Measurements from ENCODE around the gene RAB3IP.

RAB3IP gene, protein sequence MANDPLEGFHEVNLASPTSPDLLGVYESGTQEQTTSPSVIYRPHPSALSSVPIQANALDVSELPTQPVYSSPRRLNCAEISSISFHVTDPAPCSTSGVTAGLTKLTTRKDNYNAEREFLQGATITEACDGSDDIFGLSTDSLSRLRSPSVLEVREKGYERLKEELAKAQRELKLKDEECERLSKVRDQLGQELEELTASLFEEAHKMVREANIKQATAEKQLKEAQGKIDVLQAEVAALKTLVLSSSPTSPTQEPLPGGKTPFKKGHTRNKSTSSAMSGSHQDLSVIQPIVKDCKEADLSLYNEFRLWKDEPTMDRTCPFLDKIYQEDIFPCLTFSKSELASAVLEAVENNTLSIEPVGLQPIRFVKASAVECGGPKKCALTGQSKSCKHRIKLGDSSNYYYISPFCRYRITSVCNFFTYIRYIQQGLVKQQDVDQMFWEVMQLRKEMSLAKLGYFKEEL

DNA sequence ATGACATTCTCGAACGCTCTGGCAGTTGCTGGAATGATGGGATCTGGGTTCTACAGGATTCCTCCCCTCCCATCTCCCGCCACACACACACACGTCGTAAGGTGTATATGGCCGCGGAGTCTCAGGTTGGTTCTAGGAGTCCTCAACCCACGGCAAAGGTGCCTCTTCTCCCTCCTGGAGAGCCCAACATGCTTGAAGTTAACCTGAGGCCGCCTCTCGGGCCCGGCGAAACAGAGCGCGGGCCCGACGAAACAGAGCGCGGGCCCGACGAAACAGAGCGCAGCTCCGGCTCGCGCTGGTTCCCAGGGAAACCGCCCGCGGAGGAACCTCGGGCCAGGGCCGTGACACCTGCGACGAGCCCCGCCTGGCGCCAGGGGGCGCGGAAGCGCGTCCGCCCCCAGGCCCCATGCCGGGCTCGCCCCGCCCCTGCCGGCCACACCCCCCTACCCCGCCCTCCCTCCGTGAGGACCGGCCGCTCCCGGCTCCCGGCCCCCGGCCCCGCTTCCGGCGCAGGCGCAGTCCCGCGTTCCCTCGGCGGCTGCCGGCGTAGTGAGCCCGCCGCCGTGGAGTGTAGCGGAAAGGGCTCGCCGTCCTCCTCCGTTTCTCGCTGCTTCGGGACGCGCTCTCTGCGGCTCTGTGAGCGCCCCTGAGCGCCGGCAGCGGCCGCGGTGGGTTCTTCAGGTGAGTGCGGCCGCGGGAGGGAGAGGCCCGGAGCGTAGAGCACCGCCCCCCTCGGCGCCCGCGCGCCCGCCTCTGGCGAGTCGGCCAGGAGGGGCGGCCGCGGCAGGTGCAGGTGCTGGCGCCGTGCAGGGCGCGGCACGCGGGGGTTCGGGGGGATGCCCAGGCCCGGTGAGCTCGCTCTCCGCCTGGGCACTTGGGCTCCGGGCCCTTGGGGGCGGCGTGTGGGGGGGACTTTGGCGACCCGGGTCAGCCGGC, at the start of gene RAB3IP:
Gene RAB3IP (plus strand): TSS at position 510 of the 936 bp plus-strand sequence. CDS start 16,549 bp downstream, outside the sequence.
- H3K27ac ChIP-seq = peak within 1 kb of the TSS; percentile 32 to 75 (median 65); a peak in 21 of 22 replicates
- peaks cover 0 to 5% (median 0%) of the 10 kb centered on the region in 11 experiments; a peak in 3 of 22 replicates for H3K27me3 ChIP-seq
- H3K9me3 ChIP-seq (replicated peaks in 1 of 11) = no peaks in the 10 kb centered on the region
- H3K9ac ChIP-seq = peak within 1 kb of the TSS; percentile 74 to 86 (median 82)
- H3K36me3 ChIP-seq = no peaks in the 10 kb centered on the region
- no peak for TF ChIP-seq Cebpa-rat (IDR thresholded peaks at IDR 0.05)
- H4K20me1 ChIP-seq = peaks cover 0 to 30% (median 0%) of the 10 kb centered on the region in 11 experiments; a peak in 5 of 22 replicates
- H3K4me3 ChIP-seq = peak within 1 kb of the TSS; percentile 79 to 99 (median 96)
- peak within 1 kb of the TSS; percentile 81 to 94 (median 89) for H3K4me2 ChIP-seq
- H3K4me1 ChIP-seq = peaks cover 6 to 16% (median 13%) of the 10 kb centered on the region in 10 experiments; a peak in 16 of 20 replicates

DNA sequence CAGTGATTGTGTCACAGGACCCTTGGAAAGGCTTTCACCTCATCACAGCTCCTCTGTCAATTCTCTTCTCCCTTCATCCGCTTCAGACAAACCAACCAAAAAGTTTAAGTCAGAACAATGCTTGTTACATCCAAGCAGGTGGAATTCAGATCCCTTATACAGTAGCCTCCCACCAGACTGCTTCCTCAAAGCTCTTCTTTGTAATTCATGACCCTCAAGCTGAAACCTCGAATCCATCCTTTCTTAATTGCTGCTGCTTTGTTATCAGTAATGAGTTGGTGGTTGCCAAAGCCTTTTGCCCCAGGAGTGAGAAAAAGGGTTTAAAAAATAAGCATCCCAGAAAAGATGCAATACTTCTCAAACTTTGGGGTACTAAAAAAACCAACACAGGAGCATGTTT, 49.0 kb upstream of the RAB3IP start:
- Histone ChIP-seq H3K9ac (no peak overlapping the region), H4K20me1 (no peaks in the 10 kb centered on the region), H3K9me3 (replicated peaks in 1 of 11) (no peaks in the 10 kb centered on the region), H3K36me3 (no peaks in the 10 kb centered on the region), H3K4me3 (no peak overlapping the region), H3K4me1 (peaks cover 0 to 11% (median 3%) of the 10 kb centered on the region in 10 experiments; a peak in 7 of 20 replicates), H3K27ac (no peak overlapping the region), H3K4me2 (peak overlapping the region in 4 of 11 experiments; percentile 6 to 52 (median 46); a peak in 6 of 22 replicates), H3K27me3 (no peaks in the 10 kb centered on the region)
- TF ChIP-seq Cebpa-rat (IDR thresholded peaks at IDR 0.05) = no peak

DNA sequence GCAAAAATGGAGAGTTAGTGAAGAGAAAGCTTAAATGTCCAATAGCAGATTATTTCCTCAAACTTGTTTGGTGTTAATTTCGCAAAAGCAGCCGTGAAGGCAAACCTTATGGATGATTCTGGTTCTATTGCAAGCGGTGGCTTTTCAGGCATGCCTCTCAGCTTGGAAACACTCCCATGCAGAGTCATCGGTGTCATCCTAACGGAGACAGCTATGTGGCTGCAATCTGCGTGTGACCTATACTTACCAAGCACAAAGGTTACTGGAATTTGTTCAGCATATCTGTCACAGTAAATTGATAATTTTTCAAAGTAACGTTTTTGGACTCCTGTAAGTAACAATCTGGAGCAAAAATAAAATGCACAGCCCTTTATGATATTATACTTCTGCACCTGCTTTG, 44.5 kb upstream of the RAB3IP start:
- Histone ChIP-seq H3K36me3 (no peaks in the 10 kb centered on the region), H4K20me1 (no peaks in the 10 kb centered on the region), H3K4me2 (no peak overlapping the region), H3K27ac (no peak overlapping the region), H3K4me3 (no peak overlapping the region), H3K9me3 (replicated peaks in 1 of 11) (no peaks in the 10 kb centered on the region), H3K4me1 (peaks cover 0 to 6% (median 2%) of the 10 kb centered on the region in 10 experiments; a peak in 8 of 20 replicates), H3K27me3 (no peaks in the 10 kb centered on the region), H3K9ac (no peak overlapping the region)
- TF ChIP-seq Cebpa-rat (IDR thresholded peaks at IDR 0.05) = no peak

DNA sequence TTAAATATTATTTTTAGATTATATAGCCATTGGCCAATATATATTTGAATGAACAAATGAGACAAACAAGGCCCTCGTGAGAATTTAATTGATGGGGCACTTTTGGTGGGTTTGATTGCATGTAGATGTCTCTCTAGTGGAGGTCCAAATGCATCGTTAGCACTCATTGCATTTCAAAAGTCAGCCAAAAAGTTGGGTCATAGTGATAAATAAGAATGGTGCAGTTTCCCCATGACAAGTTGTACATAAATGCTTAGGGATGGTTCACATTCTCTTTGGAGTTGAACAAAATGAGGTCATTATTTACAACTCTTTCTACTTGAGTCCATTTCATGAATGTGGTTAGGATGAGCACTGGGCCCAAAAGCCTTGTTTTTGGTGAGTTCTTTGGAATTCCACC, 40.6 kb upstream of the RAB3IP start:
- no peaks in the 10 kb centered on the region for H3K27me3 ChIP-seq
- no peak overlapping the region for H3K4me3 ChIP-seq
- no peak overlapping the region for H3K9ac ChIP-seq
- no peak overlapping the region for H3K4me2 ChIP-seq
- no peak overlapping the region for H3K27ac ChIP-seq
- peaks cover 0 to 4% (median 0%) of the 10 kb centered on the region in 10 experiments; a peak in 1 of 20 replicates for H3K4me1 ChIP-seq
- H3K9me3 ChIP-seq (replicated peaks in 1 of 11) = no peaks in the 10 kb centered on the region
- no peaks in the 10 kb centered on the region for H3K36me3 ChIP-seq
- H4K20me1 ChIP-seq = no peaks in the 10 kb centered on the region
- no peak for TF ChIP-seq Cebpa-rat (IDR thresholded peaks at IDR 0.05)

DNA sequence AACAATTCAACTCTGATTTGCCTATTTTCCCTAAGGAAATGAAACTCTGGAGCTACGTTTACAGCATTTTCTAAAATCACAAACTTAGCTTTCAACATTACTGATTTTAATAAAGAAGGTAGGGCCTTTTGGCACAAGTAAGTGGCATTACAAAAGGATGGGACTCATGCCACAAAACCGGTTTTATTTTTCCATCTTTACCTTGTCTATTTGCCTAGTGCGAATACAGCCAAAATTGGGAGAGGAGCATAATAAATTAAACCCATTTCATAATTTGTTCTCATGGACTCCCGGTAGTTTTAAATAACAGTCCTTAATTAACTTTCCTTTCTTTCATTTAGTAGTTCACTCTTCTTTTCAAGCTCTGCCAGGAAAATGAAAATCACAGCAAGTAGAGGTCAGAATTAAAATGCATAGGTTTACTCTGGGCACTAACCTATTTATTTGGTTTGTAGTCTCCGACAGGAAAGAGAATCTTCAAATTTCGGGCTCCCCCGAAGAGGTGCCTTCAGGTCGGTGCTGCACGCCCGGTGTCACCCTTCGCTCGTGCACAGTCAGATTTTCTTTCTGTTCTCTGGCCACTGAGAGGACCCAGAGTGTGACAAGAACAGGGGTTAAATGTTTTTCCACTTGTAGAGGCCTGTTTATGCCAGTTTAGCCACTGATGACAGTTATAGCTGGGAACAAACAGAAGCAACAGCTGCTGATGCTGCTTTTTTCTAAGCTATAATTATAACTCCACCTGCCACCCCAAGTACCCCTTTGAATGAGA, 39.7 kb upstream of the RAB3IP start, which contains the start of gene BEST3:
Gene BEST3 (minus strand): TSS at position 535 of the 772 bp plus-strand sequence. CDS start 1,505 bp downstream, outside the sequence.
- no peak for TF ChIP-seq Cebpa-rat (IDR thresholded peaks at IDR 0.05)
- Histone ChIP-seq H3K27ac (no peak within 1 kb of the TSS), H3K4me1 (peaks cover 0 to 4% (median 0%) of the 10 kb centered on the region in 10 experiments; a peak in 1 of 20 replicates)

DNA sequence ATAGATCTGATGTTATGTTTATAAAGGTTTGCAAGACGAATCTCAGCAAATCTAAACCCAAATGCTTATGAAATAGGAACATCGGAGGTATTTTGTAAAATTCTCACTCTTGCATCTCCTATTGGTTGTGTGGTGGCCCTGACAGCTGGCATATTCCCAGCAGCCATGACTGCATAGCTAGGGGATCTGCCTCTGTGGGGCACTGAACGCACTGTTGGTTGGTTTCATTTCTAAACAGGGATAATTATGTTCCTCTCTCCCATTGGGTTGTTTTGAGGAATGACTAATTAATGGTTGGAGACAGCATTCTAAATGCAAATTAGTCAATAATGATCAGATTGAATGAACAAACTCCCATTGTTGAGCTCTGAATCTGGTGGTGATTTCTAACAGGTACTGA, 36.8 kb upstream of the RAB3IP start:
- Histone ChIP-seq H3K36me3 (no peaks in the 10 kb centered on the region), H3K27ac (no peak overlapping the region), H3K9ac (no peak overlapping the region), H3K9me3 (replicated peaks in 1 of 11) (no peaks in the 10 kb centered on the region), H3K4me2 (no peak overlapping the region), H3K27me3 (no peaks in the 10 kb centered on the region), H3K4me1 (peaks cover 0 to 4% (median 0%) of the 10 kb centered on the region in 10 experiments; a peak in 1 of 20 replicates), H4K20me1 (no peaks in the 10 kb centered on the region), H3K4me3 (no peak overlapping the region)
- TF ChIP-seq Cebpa-rat (IDR thresholded peaks at IDR 0.05) = no peak

More for the DNA sequence above, 39.7 kb upstream of the RAB3IP start, which contains the start of gene BEST3:
- no peak within 1 kb of the TSS for H3K4me3 ChIP-seq
- no peak within 1 kb of the TSS for H3K9ac ChIP-seq
- no peaks in the 10 kb centered on the region for H3K36me3 ChIP-seq
- no peaks in the 10 kb centered on the region for H3K9me3 ChIP-seq (replicated peaks in 1 of 11)
- H3K27me3 ChIP-seq = no peaks in the 10 kb centered on the region
- 0 out of 22 replicates have a peak within 1 kb of the TSS, but pooled peaks of 2 of the 11 experiments have one; percentile 6 to 25 for H3K4me2 ChIP-seq
- no peaks in the 10 kb centered on the region for H4K20me1 ChIP-seq

DNA sequence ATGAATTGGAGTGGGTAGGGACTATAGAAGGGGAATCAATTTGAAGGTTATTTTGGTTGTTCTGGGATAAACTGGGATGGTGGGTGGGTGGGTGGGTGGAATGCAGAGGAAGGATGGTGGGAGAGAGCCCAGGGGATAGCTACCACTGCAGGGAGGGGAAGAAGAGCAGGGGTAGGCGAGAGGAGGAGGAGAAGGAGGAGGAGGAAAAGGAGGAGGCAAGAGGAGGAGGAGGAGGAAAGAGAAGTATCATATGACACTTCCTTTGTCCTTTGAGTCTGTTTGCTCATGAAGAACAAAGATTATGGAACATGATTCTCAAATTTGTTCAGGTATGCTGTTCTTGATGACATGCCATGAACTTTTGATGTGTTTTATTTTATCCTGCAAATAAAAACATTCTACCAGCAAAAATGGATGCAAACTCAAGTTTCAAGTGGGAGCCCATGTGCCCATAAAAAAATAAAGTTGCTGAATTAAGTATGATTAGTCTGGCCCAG, 35.5 kb upstream of the RAB3IP start:
- Histone ChIP-seq H3K9me3 (replicated peaks in 1 of 11) (no peaks in the 10 kb centered on the region), H3K27ac (no peak overlapping the region), H3K4me2 (no peak overlapping the region), H3K27me3 (no peaks in the 10 kb centered on the region), H4K20me1 (no peaks in the 10 kb centered on the region), H3K9ac (no peak overlapping the region), H3K4me3 (no peak overlapping the region), H3K36me3 (no peaks in the 10 kb centered on the region), H3K4me1 (peaks cover 0 to 4% (median 0%) of the 10 kb centered on the region in 10 experiments; a peak in 1 of 20 replicates)
- no peak for TF ChIP-seq Cebpa-rat (IDR thresholded peaks at IDR 0.05)

DNA sequence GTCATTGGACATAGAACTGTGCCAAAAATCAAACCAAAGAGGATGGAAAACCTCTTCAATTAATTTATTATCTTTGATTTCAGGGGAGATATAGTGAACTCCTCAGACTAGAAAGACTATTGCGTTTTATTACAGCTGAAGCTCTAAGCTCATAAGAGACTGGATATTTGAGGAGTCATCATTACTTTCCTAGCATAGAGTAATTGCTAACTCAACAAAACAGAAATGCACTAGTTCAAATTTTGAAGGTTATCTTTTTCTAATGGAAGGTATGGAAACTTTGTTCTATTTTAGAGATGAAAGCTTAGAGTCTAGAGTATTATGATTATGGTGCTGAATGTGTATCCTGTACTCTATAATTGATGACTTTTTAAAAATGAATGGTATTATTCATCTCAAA, 34.3 kb upstream of the RAB3IP start:
- no peak for TF ChIP-seq Cebpa-rat (IDR thresholded peaks at IDR 0.05)
- Histone ChIP-seq H3K36me3 (no peaks in the 10 kb centered on the region), H3K27me3 (no peaks in the 10 kb centered on the region), H3K4me1 (no peaks in the 10 kb centered on the region; a peak in 1 of 20 replicates), H3K27ac (no peak overlapping the region), H3K9ac (no peak overlapping the region), H3K4me3 (no peak overlapping the region), H4K20me1 (no peaks in the 10 kb centered on the region), H3K4me2 (no peak overlapping the region), H3K9me3 (replicated peaks in 1 of 11) (peaks cover 0 to 9% (median 0%) of the 10 kb centered on the region in 11 experiments; a peak in 2 of 22 replicates)

Data from BLaER1 treated with 17β-estradiol and CSF1 and Interleukin-3, amounts not matched to agents 10 nM and 100 nM (cell line).